Panc1 (cell line): ENCODE results near the gene PAIP1. TPM values are rescaled to one million over a fixed set of nuclear protein-coding genes. Genes with fewer than 3 reads are reported as not detected.

ENCODE experiments used
- ATAC-seq: fragments of 200-7000 bp; cut with Tn5 transposase; 2 replicates; pipeline ENCODE4 v1.9.1; 2020; ENCODE audit warnings: mild to moderate bottlenecking, moderate library complexity
- BruUV-seq: library from RNA; stranded (reverse); fragments of 400-500 nt; replicated peaks from 2 replicates; lab custom pipeline; 2021; lab: Mats Ljungman, UMichigan
- CTCF ChIA-PET: fragments of 300-600 bp; sonication (Branson Sonifier 250); formaldehyde crosslinking; loops from one replicate; lab custom pipeline; 2022; ENCODE audit warnings: antibody characterized with exemption; lab: Charles Lee
- POLR2A ChIA-PET: fragments of 300-600 bp; sonication (Branson Sonifier 250); formaldehyde crosslinking; loops from one replicate; lab custom pipeline; 2022; ENCODE audit warnings: antibody characterized with exemption; lab: Charles Lee
- DNase-seq: peaks from one replicate; pipeline ENCODE4 v3.0.0-alpha.2; 2010; ENCODE audit warnings: low read depth, low spot score
- H3K27ac ChIP-seq: 2 replicates; pipeline ENCODE4 v1.5.1; 2011; ENCODE audit warnings: mild to moderate bottlenecking, low read length, inconsistent platforms
- H3K27me3 ChIP-seq: fragments of 200-500 bp; sonication (Bioruptor generic); 2 replicates; pipeline ENCODE4 v1.6.0; 2014; ENCODE audit warnings: low read length, inconsistent platforms; ENCODE audit not compliant: control insufficient read depth, insufficient read depth
- H3K36me3 ChIP-seq: fragments of 200-500 bp; sonication (Bioruptor generic); 2 replicates; pipeline ENCODE4 v1.5.1; 2014; ENCODE audit warnings: inconsistent platforms, mild to moderate bottlenecking, low read length, moderate library complexity; ENCODE audit not compliant: control insufficient read depth, insufficient read depth
- H3K4me1 ChIP-seq: 2 replicates; pipeline ENCODE4 v1.5.1; 2011; ENCODE audit warnings: inconsistent platforms, mild to moderate bottlenecking, low read length, moderate library complexity; ENCODE audit not compliant: control insufficient read depth, insufficient read depth
- H3K4me3 ChIP-seq, 2 experiments: 2 replicates each; pipeline ENCODE4 v1.5.1; 2011 to 2012; ENCODE audit warnings: low read depth in 2 of 2, low read length in 2 of 2, mild to moderate bottlenecking in 2 of 2, inconsistent platforms in 1 of 2, moderate library complexity in 1 of 2
- H3K9me3 ChIP-seq: fragments of 200-500 bp; sonication (Bioruptor generic); 2 replicates; pipeline ENCODE4 v1.5.1; 2014; ENCODE audit warnings: low read depth, mild to moderate bottlenecking, inconsistent platforms, low read length, moderate library complexity; ENCODE audit not compliant: control insufficient read depth, insufficient read depth
- POLR2AphosphoS5 ChIP-seq: IDR thresholded peaks from 2 replicates; pipeline ENCODE4 v1.6.1; 2012; ENCODE audit warnings: mild to moderate bottlenecking, low read depth, low read length, moderate library complexity
- SIN3A ChIP-seq: IDR thresholded peaks from 2 replicates; pipeline ENCODE4 v1.6.1; 2012; ENCODE audit warnings: low read depth, mild to moderate bottlenecking, low read length, moderate library complexity, borderline replicate concordance; ENCODE audit not compliant: insufficient read depth
- TCF7L2 ChIP-seq: IDR thresholded peaks from 2 replicates; pipeline ENCODE4 v1.6.1; 2011; ENCODE audit warnings: mild to moderate bottlenecking, low read depth, low read length, inconsistent platforms
- in situ Hi-C: cut with HindIII; loops from 2 replicates; pipeline ENCODE4 v1.10.0; 2016; ENCODE audit warnings: low sequenced_read_pairs, low pct_unique_long_range_greater_than_20kb
- intact Hi-C: fragments of 100-400 bp; cut with micrococcal nuclease; formaldehyde crosslinking; loops from one replicate; pipeline ENCODE4 v1.10.0; 2022; ENCODE audit not compliant: unreplicated experiment
- total RNA-seq: library from RNA; stranded (reverse); gene quantifications from one replicate; pipeline ENCODE4 v1.2.1, GENCODE V29; 2021; ENCODE audit not compliant: unreplicated experiment
- TF ChIP-seq, protein P1 (sequence below): fragments of 450-650 bp; IDR thresholded peaks from 2 replicates; pipeline ENCODE4 v1.5.1; 2017; ENCODE audit warnings: mild to moderate bottlenecking
- TF ChIP-seq, protein P2 (sequence below), 2 experiments: IDR thresholded peaks; 2 replicates each; pipeline ENCODE4 v1.6.1; 2011 to 2012; ENCODE audit warnings: low read depth in 2 of 2, control low read depth in 1 of 2, low read length in 1 of 2, mild to moderate bottlenecking in 1 of 2, moderate library complexity in 1 of 2; ENCODE audit not compliant: insufficient read depth in 1 of 2

Gene PAIP1
- total RNA-seq, 1 experiment from 2014 or later, result 127 TPM

DNA sequence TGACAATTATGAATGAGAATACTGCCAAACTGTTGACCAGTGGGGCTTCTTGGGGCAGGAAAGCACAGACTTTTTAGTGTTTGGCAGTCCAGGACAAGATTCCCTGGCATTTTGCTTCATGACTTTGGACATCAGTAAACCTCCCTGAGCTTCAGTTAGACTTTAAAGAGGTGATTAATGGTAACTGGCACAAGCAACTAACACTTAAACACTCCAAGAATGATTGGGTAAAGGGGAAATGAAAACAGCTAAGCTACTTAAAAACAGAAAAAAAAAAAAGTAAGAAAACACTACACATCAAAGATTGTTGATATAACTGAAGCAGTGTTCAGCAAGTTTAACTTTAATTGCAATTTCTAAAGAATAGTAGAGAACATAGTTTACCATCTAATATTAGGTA is 13.4 kb downstream of the PAIP1 start:
- no peak for DNase-seq
- H3K36me3 ChIP-seq, result peaks cover 51% of the 10 kb centered on the region
- BruUV-seq, result no TSS peak
- no peaks in the 10 kb centered on the region for H3K4me1 ChIP-seq
- CTCF ChIA-PET, result no interaction called here
- no peak overlapping the region for H3K27ac ChIP-seq
- in situ Hi-C loops (no loop called here), intact Hi-C loops (no loop called here)
- no peak for TF ChIP-seq POLR2AphosphoS5
- TF ChIP-seq SIN3A, result no peak
- H3K9me3 ChIP-seq, result no peaks in the 10 kb centered on the region
- POLR2A ChIA-PET, result no interaction called here
- H3K27me3 ChIP-seq, result no peaks in the 10 kb centered on the region
- no peak for ATAC-seq
- H3K4me3 ChIP-seq, result no peak overlapping the region

DNA sequence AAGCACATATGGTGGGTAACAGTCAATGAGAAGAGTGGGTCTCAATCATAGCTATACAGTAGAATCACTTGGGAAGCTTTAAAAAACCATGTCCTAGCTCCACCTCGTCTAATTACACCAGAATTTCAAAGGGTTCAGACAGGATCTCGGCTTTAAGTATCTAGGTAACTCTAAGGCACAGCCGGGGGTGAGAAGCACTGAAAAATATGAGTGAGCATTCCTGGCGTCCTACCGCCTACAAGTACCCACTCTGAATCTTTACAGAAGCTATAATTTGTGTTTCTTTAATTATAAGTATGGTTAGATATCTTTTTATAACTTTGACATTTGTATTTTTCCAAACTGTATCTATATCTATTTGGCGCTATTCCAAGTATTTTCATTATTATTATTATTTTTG is 16.1 kb downstream of the PAIP1 start:
- in situ Hi-C loops, result no loop called here
- Histone ChIP-seq H3K9me3 (no peaks in the 10 kb centered on the region), H3K27me3 (no peaks in the 10 kb centered on the region), H3K4me1 (no peaks in the 10 kb centered on the region), H3K36me3 (peaks cover 58% of the 10 kb centered on the region), H3K4me3 (no peak overlapping the region), H3K27ac (no peak overlapping the region)
- POLR2A ChIA-PET, result interaction anchor here (1.0 kb wide), 1 partner anchor 17 kb away, joined by 4 read pairs; no protein-coding TSS in a partner anchor
- DNase-seq, result no peak
- no peak for TF ChIP-seq POLR2AphosphoS5
- TF ChIP-seq, protein P1, sequence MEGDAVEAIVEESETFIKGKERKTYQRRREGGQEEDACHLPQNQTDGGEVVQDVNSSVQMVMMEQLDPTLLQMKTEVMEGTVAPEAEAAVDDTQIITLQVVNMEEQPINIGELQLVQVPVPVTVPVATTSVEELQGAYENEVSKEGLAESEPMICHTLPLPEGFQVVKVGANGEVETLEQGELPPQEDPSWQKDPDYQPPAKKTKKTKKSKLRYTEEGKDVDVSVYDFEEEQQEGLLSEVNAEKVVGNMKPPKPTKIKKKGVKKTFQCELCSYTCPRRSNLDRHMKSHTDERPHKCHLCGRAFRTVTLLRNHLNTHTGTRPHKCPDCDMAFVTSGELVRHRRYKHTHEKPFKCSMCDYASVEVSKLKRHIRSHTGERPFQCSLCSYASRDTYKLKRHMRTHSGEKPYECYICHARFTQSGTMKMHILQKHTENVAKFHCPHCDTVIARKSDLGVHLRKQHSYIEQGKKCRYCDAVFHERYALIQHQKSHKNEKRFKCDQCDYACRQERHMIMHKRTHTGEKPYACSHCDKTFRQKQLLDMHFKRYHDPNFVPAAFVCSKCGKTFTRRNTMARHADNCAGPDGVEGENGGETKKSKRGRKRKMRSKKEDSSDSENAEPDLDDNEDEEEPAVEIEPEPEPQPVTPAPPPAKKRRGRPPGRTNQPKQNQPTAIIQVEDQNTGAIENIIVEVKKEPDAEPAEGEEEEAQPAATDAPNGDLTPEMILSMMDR, result no peak
- TF ChIP-seq, protein P2, sequence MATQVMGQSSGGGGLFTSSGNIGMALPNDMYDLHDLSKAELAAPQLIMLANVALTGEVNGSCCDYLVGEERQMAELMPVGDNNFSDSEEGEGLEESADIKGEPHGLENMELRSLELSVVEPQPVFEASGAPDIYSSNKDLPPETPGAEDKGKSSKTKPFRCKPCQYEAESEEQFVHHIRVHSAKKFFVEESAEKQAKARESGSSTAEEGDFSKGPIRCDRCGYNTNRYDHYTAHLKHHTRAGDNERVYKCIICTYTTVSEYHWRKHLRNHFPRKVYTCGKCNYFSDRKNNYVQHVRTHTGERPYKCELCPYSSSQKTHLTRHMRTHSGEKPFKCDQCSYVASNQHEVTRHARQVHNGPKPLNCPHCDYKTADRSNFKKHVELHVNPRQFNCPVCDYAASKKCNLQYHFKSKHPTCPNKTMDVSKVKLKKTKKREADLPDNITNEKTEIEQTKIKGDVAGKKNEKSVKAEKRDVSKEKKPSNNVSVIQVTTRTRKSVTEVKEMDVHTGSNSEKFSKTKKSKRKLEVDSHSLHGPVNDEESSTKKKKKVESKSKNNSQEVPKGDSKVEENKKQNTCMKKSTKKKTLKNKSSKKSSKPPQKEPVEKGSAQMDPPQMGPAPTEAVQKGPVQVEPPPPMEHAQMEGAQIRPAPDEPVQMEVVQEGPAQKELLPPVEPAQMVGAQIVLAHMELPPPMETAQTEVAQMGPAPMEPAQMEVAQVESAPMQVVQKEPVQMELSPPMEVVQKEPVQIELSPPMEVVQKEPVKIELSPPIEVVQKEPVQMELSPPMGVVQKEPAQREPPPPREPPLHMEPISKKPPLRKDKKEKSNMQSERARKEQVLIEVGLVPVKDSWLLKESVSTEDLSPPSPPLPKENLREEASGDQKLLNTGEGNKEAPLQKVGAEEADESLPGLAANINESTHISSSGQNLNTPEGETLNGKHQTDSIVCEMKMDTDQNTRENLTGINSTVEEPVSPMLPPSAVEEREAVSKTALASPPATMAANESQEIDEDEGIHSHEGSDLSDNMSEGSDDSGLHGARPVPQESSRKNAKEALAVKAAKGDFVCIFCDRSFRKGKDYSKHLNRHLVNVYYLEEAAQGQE (IDR thresholded peaks at IDR 0.05; ENCODE audit: insufficient read depth in 1 of 2, low read depth in 2 of 2, low read length in 1 of 2), result no peak
- no peak for TF ChIP-seq SIN3A
- no peak for TF ChIP-seq TCF7L2
- intact Hi-C loops, result no loop called here
- BruUV-seq, result no TSS peak
- no peak for ATAC-seq
- CTCF ChIA-PET, result interaction anchor here (0.6 kb wide), 1 partner anchor 1188 kb away, joined by 3 read pairs; no protein-coding TSS in a partner anchor

DNA sequence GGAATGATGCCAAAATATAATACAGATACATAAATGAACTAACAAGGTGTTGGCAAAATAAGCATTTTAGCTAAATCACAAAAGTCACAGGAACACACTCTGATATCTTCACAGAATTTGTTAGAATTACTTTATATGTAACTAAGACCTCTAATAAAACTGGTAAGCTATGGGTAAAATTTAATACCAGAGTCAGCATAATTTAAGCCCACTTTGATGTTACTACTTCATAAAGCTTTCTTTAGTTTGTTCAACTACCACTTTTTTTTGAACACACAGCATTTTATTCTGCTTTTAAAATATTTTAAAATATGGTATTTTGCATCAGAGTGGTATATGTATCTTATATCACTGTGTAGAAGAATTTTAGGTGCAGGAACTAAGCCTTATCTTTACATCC is 19.9 kb downstream of the PAIP1 start:
- intact Hi-C loops (no loop called here), in situ Hi-C loops (no loop called here)
- ATAC-seq (no peak), DNase-seq (no peak)
- H3K4me1 ChIP-seq, result no peaks in the 10 kb centered on the region
- no peaks in the 10 kb centered on the region for H3K9me3 ChIP-seq
- H3K4me3 ChIP-seq, result no peak overlapping the region
- TF ChIP-seq, protein P2 (IDR thresholded peaks at IDR 0.05; ENCODE audit: insufficient read depth in 1 of 2, low read depth in 2 of 2, low read length in 1 of 2), result no peak
- TF ChIP-seq TCF7L2, result no peak
- no peak for TF ChIP-seq SIN3A
- TF ChIP-seq, protein P1, result no peak
- no peak for TF ChIP-seq POLR2AphosphoS5
- ChIA-PET CTCF (no interaction called here), POLR2A (no interaction called here)
- H3K27me3 ChIP-seq, result no peaks in the 10 kb centered on the region
- peaks cover 73% of the 10 kb centered on the region for H3K36me3 ChIP-seq
- no TSS peak for BruUV-seq
- H3K27ac ChIP-seq, result no peak overlapping the region
